Erythroblast (primary cell): Measurements from ENCODE around the gene RIOK1.

ENCODE experiments used
- GATA1 ChIP-seq: IDR thresholded peaks from 2 replicates; pipeline ENCODE4 v1.6.1; 2011; ENCODE audit warnings: low read depth, mild to moderate bottlenecking, control low read depth, low read length, moderate library complexity
- POLR2A ChIP-seq: IDR thresholded peaks from 2 replicates; pipeline ENCODE4 v1.6.1; 2011; ENCODE audit warnings: mild to moderate bottlenecking, low read length

- TF ChIP-seq POLR2A, result no peak
- no peak for TF ChIP-seq GATA1
Measured at GRCh38 chr6:7467007-7467897, 77.6 kb downstream of the RIOK1 start.
